ENCODE data around the gene CR1.
"Not testable (repeated sequence)": the region's sequence is repeated elsewhere in the genome, so short reads cannot be mapped to it uniquely, and the experiment has no call there.

The CR1 gene

DNA sequence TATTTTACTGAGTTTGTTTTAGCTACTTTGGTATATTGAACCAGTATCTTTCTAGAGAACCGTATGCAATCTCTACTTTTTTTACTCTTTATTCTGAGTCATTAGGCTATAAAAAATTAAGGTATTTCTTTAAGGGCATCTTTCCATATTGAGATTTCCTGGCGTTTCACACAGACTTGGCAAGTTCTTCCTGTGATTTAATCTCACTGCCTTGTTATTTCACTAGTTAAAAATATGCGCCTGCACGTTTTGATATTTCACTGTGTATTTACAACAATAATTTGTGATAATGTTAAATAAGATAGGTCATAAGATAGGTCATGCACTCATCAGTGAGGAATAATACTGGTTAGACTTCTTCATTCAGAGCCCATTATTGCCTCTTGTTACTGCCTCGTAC is 132.8 kb downstream of the CR1 start:
- no peak for TF ChIP-seq CTCF (IDR thresholded peaks at IDR 0.05; ENCODE audit: insufficient read depth, low read depth, low read length, missing control alignments)
- DNase-seq (ENCODE audit: low read depth): no peak

GRCh38 chr1:207631137-207631536 is 135.2 kb downstream of the CR1 start:
- no peak overlapping the region for H3K4me3 ChIP-seq (ENCODE audit: low read length)
- DNase-seq (ENCODE audit: low read depth): no peak
- TF ChIP-seq CTCF (IDR thresholded peaks at IDR 0.05; ENCODE audit: insufficient read depth, low read depth, low read length, missing control alignments): no peak

More for the DNA sequence above, 132.8 kb downstream of the CR1 start:
- H3K4me3 ChIP-seq (ENCODE audit: low read length): no peak overlapping the region

DNA sequence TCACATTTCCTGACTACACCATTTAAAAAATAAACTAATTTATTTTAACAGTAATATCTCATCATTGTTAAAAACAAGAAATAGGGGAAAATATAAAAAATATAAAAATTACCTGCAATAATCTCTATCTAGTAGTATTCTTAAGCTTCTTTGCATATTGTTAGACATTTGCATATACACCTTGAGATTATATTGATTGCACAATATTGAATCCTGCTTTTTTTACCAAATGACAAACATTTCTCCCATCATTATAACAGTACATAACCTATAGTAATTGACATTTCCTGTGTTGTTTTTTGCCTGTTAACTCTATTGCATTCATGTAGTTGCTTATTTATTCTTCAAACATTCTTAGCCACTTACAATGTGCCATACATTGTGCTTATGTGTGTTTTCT is 137.3 kb downstream of the CR1 start:
- no peak overlapping the region for H3K4me3 ChIP-seq (ENCODE audit: low read length)
- TF ChIP-seq CTCF (IDR thresholded peaks at IDR 0.05; ENCODE audit: insufficient read depth, low read depth, low read length, missing control alignments): no peak
- DNase-seq (ENCODE audit: low read depth): no peak

DNA sequence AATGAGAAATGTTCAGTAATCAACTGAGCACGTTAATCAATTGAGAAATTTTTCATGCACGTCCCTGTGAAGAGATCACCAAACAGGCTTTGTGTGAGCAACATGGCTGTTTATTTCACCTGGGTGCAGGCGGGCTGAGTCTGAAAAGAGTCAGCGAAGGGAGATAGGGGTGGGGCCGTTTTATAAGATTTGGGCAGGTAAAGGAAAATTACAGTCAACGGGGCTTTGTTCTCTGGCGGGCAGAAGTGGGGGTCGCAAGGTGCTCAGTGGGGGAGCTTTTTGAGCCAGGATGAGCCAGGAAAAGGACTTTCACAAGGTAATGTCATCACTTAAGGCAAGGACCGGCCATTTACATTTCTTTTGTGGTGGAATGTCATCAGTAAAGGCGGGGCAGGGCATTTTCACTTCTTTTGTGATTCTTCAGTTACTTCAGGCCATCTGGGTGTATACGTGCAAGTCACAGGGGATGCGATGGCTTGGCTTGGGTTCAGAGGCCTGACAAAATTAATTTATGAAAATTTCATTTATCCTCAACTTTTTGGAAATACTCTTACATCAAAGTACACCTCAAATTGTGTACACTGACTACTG is 137.8 kb downstream of the CR1 start:
- H3K4me3 ChIP-seq (ENCODE audit: low read length); DNase-seq (ENCODE audit: low read depth): not testable (repeated sequence)

DNA sequence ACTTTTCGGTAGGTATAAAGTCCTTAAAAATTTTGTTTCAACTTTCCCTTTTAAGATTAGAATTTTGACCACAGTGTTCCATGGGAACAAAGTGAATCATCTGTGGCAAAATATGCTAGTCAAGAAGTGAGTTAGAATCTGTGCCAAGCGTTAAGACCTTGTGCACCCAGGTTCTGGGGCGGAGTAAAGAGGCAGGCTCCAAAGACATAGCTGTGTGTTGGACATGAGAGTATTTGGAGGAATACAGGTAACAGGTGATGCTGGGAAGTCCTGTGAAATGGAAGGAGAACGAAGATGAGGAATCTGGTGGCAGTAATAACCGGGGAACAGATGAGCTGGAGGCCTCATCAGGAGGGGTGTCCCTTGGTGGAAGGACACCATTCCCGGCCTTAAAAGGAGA is 138.3 kb downstream of the CR1 start:
- not testable (repeated sequence) for H3K4me3 ChIP-seq (ENCODE audit: low read length); DNase-seq (ENCODE audit: low read depth)

DNA sequence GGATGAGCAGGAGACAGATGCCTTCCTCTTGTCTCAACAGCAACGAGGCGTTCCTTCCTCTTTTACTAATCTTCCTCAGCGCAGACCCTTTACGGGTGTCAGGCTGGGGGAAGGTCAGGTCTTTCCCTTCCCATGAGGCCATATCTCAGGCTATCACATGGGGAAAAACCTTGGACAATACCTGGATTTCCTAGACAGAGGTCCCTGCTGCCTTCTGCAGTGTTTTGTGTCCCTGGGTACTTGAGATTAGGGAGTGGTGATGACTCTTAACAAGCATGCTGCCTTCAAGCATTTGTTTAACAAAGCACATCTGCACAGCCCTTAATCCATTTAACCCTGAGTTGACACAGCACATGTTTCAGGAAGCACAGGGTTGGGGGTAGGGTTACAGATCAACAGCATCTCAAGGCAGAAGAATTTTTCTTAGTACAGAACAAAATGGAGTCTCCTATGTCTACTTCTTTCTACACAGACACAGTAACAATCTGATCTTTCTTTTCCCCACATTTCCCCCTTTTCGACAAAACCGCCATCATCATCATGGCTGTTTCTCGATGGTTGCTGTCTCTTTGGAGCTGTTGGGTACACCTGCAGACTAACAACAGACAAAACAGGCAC is 139.7 kb downstream of the CR1 start:
- not testable (repeated sequence) for DNase-seq (ENCODE audit: low read depth); H3K4me3 ChIP-seq (ENCODE audit: low read length)

DNA sequence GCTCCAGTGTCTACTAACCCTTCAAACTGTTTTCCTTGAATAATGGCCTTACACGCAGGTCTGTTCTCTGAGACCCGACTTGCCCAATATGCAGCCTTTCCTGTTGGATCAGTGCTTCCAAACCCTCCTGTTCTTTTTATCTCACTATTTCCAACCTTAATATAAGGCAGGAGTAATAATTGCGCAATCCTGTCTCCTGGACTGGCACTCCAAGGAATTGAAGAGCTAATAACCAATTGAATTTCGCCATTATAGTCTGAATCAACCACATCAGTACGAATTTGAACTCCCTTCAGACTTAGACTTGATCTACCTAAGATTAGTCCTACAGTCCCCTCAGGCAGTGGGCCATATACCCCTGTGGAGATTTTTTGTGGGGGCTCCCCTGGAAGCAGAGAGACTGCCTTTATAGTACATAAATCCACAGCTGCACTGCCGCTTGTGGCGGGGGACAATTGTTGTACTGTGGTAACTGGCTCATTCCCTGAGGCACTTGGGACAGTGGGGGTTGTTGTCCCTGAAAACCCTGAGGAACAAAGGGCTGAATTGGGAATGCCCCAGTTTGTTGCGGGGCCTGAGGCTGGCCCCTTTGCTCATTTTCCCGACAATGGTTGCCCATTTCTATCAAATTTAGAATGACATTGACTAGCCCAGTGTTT is 142.7 kb downstream of the CR1 start:
- DNase-seq (ENCODE audit: low read depth): peak; percentile 23
- not testable (repeated sequence) for H3K4me3 ChIP-seq (ENCODE audit: low read length)

GRCh38 chr1:207639362-207639761 is 143.4 kb downstream of the CR1 start:
- not testable (repeated sequence) for H3K4me3 ChIP-seq (ENCODE audit: low read length); DNase-seq (ENCODE audit: low read depth)

- TF ChIP-seq CTCF (IDR thresholded peaks at IDR 0.05; ENCODE audit: insufficient read depth, low read depth, low read length, missing control alignments): no peak
- peak overlapping the region; percentile 59 for H3K4me3 ChIP-seq (ENCODE audit: low read length)
- no peak for DNase-seq (ENCODE audit: low read depth)
These were observed 148.4 kb downstream of the CR1 start for GRCh38 chr1:207644166-207644851.

Data from epithelial cell of esophagus (primary cell).